ENCODE measurements around the gene FBLN1.

DNA sequence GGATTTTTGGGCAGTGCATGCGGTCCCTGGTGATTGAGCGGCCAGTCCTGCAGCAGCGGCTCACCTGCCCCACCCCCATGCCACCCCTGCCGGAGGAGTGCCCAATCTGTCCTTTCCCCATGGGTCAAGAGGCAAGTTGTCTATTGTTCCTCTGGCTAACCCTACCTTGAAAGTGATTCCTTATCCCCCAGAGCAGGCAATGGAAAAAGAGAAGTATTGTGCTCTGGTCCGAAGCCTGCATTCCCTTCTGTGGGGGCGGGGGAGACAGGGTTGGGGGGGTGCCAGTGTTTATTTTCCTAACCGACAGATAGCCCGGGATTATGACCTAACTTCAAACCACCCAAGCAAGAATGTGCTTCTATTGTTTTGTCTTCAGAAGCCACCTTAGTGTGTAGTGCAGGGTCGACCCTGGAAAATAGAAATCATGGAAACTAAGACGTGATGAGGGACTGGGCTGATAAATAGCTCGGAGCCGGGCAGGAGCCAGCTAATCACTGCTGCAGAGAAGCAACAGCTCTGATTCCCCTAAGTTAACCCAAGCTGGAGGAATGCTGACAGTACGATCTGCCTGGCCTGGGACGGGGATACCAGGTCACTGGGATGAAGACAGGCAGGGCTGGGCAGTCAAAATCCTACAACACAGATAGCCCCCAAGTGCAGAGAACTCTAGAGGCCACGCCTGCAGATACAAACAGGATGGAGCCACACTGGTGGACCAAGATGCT, 130.3 kb downstream of the FBLN1 start:
- no peak for TF ChIP-seq CTCF (IDR thresholded peaks at IDR 0.05)
- no peak for TF ChIP-seq POLR2A (IDR thresholded peaks at IDR 0.05)
